ENCODE data around the gene OGFOD2. TPM values are rescaled to one million over a fixed set of nuclear protein-coding genes. Genes with fewer than 3 reads are reported as not detected.

Gene OGFOD2
- total RNA-seq, 1 donor from 2014 or later: 8.9 TPM

- TF ChIP-seq, protein P1, sequence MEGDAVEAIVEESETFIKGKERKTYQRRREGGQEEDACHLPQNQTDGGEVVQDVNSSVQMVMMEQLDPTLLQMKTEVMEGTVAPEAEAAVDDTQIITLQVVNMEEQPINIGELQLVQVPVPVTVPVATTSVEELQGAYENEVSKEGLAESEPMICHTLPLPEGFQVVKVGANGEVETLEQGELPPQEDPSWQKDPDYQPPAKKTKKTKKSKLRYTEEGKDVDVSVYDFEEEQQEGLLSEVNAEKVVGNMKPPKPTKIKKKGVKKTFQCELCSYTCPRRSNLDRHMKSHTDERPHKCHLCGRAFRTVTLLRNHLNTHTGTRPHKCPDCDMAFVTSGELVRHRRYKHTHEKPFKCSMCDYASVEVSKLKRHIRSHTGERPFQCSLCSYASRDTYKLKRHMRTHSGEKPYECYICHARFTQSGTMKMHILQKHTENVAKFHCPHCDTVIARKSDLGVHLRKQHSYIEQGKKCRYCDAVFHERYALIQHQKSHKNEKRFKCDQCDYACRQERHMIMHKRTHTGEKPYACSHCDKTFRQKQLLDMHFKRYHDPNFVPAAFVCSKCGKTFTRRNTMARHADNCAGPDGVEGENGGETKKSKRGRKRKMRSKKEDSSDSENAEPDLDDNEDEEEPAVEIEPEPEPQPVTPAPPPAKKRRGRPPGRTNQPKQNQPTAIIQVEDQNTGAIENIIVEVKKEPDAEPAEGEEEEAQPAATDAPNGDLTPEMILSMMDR (conservative IDR thresholded peaks at IDR 0.05; ENCODE audit: low read depth, low read length): no peak
- no peak for DNase-seq (ENCODE audit: low read depth)
These were observed 53.4 kb downstream of the OGFOD2 start for GRCh38 chr12:123028475-123028874.

GRCh38 chr12:123029550-123029949 is 54.5 kb downstream of the OGFOD2 start:
- no peak overlapping the region for H3K4me3 ChIP-seq (ENCODE audit: low read depth, low read length)
- TF ChIP-seq, protein P1 (conservative IDR thresholded peaks at IDR 0.05; ENCODE audit: low read depth, low read length): no peak
- no peak for DNase-seq (ENCODE audit: low read depth)

More at GRCh38 chr12:123028475-123028874, 53.4 kb downstream of the OGFOD2 start:
- no peak overlapping the region for H3K4me3 ChIP-seq (ENCODE audit: low read depth, low read length)

Other genes starting within 250 kb of the OGFOD2 start
- gene HCAR1, start 244.4 kb upstream of the OGFOD2 start, total RNA-seq: 0.46 and 2.1 TPM in 2 replicates
- 49.1 and 51.1 TPM in 2 replicates for gene DENR, start 222.4 kb upstream of the OGFOD2 start, total RNA-seq
- 0.12 and 0.58 TPM in 2 replicates for gene CCDC62, start 200.7 kb upstream of the OGFOD2 start, total RNA-seq
- 66.4 and 91.0 TPM in 2 replicates for gene HIP1R, start 139.8 kb upstream of the OGFOD2 start, total RNA-seq
- 58.9 and 73.4 TPM in 2 replicates for gene VPS37B, start 79.1 kb upstream of the OGFOD2 start, total RNA-seq
- gene ABCB9, start 8.8 kb upstream of the OGFOD2 start, total RNA-seq: 4.0 and 8.4 TPM in 2 replicates
- 315 and 359 TPM in 2 replicates for gene ARL6IP4, start 5.4 kb downstream of the OGFOD2 start, total RNA-seq
- 4.1 and 4.6 TPM in 2 replicates for gene PITPNM2, start 175.8 kb downstream of the OGFOD2 start, total RNA-seq